Psoas muscle (tissue), 8 donors: ENCODE data around the gene VAV2. TPM values are rescaled to one million over a fixed set of nuclear protein-coding genes. Genes with fewer than 3 reads are reported as not detected.
A peak's percentile ranks its signal among the peaks of the same experiment; 100 is the strongest.

Experiments used
- ATAC-seq, 4 donors: fragments of 200-7000 bp; cut with Tn5 transposase; one replicate each; pipeline ENCODE4 v1.9.1; 2020; ENCODE audit warnings: moderate library complexity in 3 of 4, mild to moderate bottlenecking in 2 of 4
- DNase-seq, 2 donors: peaks; one replicate each; pipeline ENCODE4 v3.0.0-alpha.2; 2020
- H3K27ac ChIP-seq: fragments of 200-600 bp; one replicate; pipeline ENCODE4 v1.8.0; 2022
- H3K27me3 ChIP-seq, 3 donors: fragments of 200-600 bp in 1 of 3; one replicate each; pipeline versions ENCODE4 v1.6.1 to v1.8.0; 2013 to 2022; ENCODE audit warnings: low read length in 2 of 3, mild to moderate bottlenecking in 2 of 3, moderate library complexity in 1 of 3; ENCODE audit not compliant: insufficient read depth in 3 of 3
- H3K36me3 ChIP-seq, 2 donors: fragments of 200-600 bp in 1 of 2; one replicate each; pipeline versions ENCODE4 v1.6.1 to v1.8.0; 2013 to 2022; ENCODE audit warnings: low read depth in 1 of 2, mild to moderate bottlenecking in 1 of 2, moderate library complexity in 1 of 2; ENCODE audit not compliant: insufficient read depth in 1 of 2
- H3K4me1 ChIP-seq: fragments of 200-600 bp; one replicate; pipeline ENCODE4 v1.8.0; 2022
- H3K4me3 ChIP-seq: fragments of 200-600 bp; one replicate; pipeline ENCODE4 v1.8.0; 2022; ENCODE audit warnings: mild to moderate bottlenecking
- H3K9me3 ChIP-seq: fragments of 200-600 bp; one replicate; pipeline ENCODE4 v1.8.0; 2022
- CTCF ChIP-seq: fragments of 200-600 bp; IDR thresholded peaks from one replicate; pipeline ENCODE4 v1.8.0; 2022; ENCODE audit warnings: antibody characterized with exemption
- WGBS, 3 donors: extraction: QIAGEN DNeasy Blood & Tissue Kit; methylation state at CpG; one replicate each; pipeline versions ENCODE4 v1.1.6 to v1.1.7; 2013; 5-methylcytosine and 5-hydroxymethylcytosine counted together
- intact Hi-C, 2 donors: fragments of 100-400 bp; cut with DNase I; formaldehyde crosslinking; loops; one replicate each; pipeline versions ENCODE4 v1.11.0 to v1.14.2; 2022
- polyA plus RNA-seq, 3 donors: library from polyadenylated mRNA; stranded (reverse); fragments of 200-250 nt; gene quantifications; one replicate each; pipeline ENCODE4 v1.2.3, GENCODE V29; 2013
- total RNA-seq, 4 donors: library from RNA; stranded (reverse); fragmentation: NEBNext Ultra II Directional in 2 of 4; extraction: Animal tissue kit (Norgen Biotek cat#: 25700) in 2 of 4; gene quantifications; one replicate each; pipeline versions ENCODE4 v1.2.1 to v1.2.4, GENCODE V29; 2021 to 2023
- donor health status: healthy with polysubstance abuse.
- donor health status: DM: no; HTN: no; CAD: no; lungs with moderate emphysema.
- donor health status: Bipolar disorder and iron deficiency.
- donor health status: healthy.
- donor health status: DM: yes; HTN: yes; CAD: no.
- donor health status: DM: no; HTN: no; CAD: no.
- donor health status: DM: no; HTN: no; CAD: no.
- donor health status: DM: yes; HTN: yes; CAD: no.

Gene VAV2
- total and polyA plus RNA-seq, 7 donors = 0.70 to 2.9 (median 1.4) TPM

- H3K4me3 ChIP-seq = no peak overlapping the region
- DNase-seq (peak in 1 of 2 donors; percentile 41), ATAC-seq (no peak)
- H3K9me3 ChIP-seq = no peaks in the 10 kb centered on the region
- H3K27ac ChIP-seq = no peak overlapping the region
- no peak for TF ChIP-seq CTCF
- intact Hi-C loops = no loop called here
- H3K4me1 ChIP-seq = peaks cover 7% of the 10 kb centered on the region
- H3K27me3 ChIP-seq = peaks cover 0 to 46% (median 2%) of the 10 kb centered on the region in 3 donors
- no peaks in the 10 kb centered on the region for H3K36me3 ChIP-seq
- 91 to 97% (median 94%) methylated on average over 25 to 26 of the region's 26 CpGs for WGBS, 3 donors
Observed at GRCh38 chr9:133977421-133978201, 14.5 kb downstream of the VAV2 start.

DNA sequence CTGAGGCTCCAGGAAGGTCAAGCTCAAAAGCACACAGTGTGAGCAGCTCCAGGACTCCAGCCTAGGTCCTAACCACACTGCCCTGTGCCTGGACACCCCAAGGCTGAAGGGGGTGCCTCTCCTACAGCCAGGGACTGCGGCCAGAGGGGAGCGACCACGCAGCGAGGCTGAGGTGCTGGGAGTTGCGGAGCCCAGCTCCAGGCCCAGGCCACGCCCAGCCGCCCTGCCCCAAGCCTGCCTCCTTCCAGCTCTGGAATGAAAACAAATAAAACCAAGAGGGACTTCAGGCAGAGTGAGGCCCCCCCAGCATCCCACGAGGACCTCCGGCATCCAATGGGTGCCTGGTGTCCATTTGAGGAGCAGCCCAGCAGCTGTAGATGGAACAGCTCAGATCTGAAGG, 15.2 kb downstream of the VAV2 start:
- DNase-seq (peak in 1 of 2 donors; percentile 27), ATAC-seq (no peak)
- Histone ChIP-seq H3K4me1 (peaks cover 7% of the 10 kb centered on the region), H3K9me3 (no peaks in the 10 kb centered on the region), H3K36me3 (no peaks in the 10 kb centered on the region), H3K4me3 (no peak overlapping the region), H3K27ac (no peak overlapping the region), H3K27me3 (peaks cover 0 to 46% (median 3%) of the 10 kb centered on the region in 3 donors)
- intact Hi-C loops = no loop called here
- WGBS, 3 donors = 91 to 94% (median 93%) methylated on average over 9 of the region's 9 CpGs
- no peak for TF ChIP-seq CTCF

GRCh38 chr9:133976191-133976861, 15.8 kb downstream of the VAV2 start:
- no peak overlapping the region for H3K27ac ChIP-seq
- no peak for ATAC-seq
- peak in 1 of 2 donors; percentile 9 for DNase-seq
- no peak for TF ChIP-seq CTCF
- peaks cover 0 to 41% (median 2%) of the 10 kb centered on the region in 3 donors for H3K27me3 ChIP-seq
- 89 to 92% (median 92%) methylated on average over 17 of the region's 17 CpGs for WGBS, 3 donors
- intact Hi-C loops = no loop called here
- H3K4me3 ChIP-seq = no peak overlapping the region
- H3K4me1 ChIP-seq = peaks cover 7% of the 10 kb centered on the region
- H3K36me3 ChIP-seq = no peaks in the 10 kb centered on the region
- no peaks in the 10 kb centered on the region for H3K9me3 ChIP-seq

- 93 to 99% (median 95%) methylated on average over 3 of the region's 3 CpGs for WGBS, 3 donors
- no peak overlapping the region for H3K4me3 ChIP-seq
- DNase-seq = no peak
- intact Hi-C loops = no loop called here
- no peaks in the 10 kb centered on the region for H3K36me3 ChIP-seq
- TF ChIP-seq CTCF = no peak
- no peaks in the 10 kb centered on the region for H3K9me3 ChIP-seq
- ATAC-seq = no peak
- peaks cover 0 to 33% (median 2%) of the 10 kb centered on the region in 3 donors for H3K27me3 ChIP-seq
- peaks cover 7% of the 10 kb centered on the region for H3K4me1 ChIP-seq
- no peak overlapping the region for H3K27ac ChIP-seq
Observed at GRCh38 chr9:133975511-133975910, 16.6 kb downstream of the VAV2 start.
